ENCODE results near the gene PDZK1.
"Not testable (repeated sequence)": the region's sequence is repeated elsewhere in the genome, so short reads cannot be mapped to it uniquely, and the experiment has no call there.

PDZK1 gene

DNA sequence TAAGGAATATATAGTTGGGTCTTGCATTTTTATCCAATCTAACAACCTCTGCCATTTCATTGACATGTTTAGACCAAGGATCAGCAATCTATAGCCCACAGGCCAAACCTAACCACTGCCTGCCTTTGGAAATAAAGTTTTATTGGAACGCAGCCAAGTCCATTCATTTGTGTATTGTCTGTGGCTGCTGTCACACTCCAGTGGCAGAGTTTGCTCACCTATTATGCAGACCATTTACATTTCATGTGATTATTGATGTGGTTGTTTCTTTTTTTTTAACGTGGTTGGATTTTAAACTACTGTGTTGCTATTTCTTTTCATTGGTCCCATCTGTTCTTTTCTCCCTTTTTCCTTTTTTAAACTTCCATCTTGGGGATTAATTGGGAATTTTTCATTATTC lies 44.7 kb downstream of the PDZK1 start:
- not testable (repeated sequence) for FAIRE-seq; DNase-seq (ENCODE audit: low spot score)

DNA sequence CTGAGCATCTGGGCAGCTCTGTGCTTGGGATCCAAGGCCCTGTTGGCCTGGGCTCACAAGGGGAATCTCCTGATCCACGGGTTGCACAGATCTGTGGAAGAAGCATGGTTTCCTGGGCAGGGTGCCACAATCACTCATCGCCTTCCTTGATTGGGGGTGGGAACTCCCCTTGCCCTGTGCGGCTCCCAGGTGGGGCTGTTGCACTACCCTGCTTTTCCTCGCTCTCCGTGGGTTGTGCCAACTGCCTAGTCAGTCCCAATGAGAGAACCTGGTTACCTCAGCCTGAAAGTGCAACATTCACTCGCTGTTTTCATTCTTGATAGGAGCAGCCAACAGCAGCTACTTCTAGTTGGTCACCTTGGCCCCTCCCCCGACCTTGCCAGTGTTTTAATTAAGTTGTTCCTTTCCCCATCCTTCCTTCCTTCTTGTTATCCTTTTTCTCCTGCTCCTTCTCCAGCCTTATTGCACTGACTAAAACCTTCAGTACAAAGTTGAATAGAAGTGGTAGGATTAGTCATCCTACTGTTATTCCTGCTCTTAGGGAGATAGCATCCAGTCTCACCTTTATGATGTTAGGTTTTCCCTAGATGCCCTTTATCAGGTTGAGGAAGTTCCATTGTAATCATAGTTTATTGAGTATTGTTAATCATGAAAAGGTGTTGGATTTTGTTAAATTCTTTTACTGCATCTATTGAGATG lies 50.8 kb downstream of the PDZK1 start:
- not testable (repeated sequence) for DNase-seq (ENCODE audit: low spot score); FAIRE-seq

DNA sequence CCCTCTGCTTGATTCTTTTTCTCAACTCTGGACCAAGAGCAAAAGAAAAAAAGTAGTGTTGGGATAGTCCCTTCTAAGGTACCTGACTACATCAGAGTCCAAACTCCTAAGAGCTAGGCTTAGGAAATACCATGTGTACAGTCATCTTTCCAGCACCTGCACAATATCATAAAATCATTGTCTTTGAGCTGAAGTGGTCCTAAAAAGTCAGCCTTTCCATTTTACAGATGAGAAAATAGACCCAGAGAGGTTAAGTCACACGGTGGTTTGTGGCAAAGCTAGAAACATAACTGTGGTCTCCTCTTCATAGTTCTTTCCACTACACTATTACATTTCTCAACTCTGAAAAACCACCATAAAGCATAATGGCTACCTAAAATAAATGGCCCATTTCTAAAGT lies 63.2 kb downstream of the PDZK1 start:
- not testable (repeated sequence) for DNase-seq (ENCODE audit: low spot score); FAIRE-seq

DNA sequence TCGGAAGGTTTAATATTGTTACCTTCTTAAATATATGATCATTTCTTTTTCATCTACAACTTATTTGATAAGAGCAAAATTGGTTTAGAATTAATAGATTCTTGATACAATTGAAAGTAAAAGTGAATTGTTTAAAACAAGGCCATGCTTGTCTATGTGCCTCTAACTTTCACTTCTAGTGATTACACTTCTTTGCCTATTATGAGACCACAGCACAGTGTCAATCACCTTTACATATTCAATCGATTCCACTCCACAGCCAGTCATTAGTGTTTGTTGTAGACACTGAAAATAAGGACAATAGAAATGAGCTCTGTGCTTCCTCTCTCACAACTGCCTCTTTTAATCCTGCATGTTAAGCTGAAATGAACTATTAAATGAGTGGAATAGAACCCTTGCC lies 65.3 kb downstream of the PDZK1 start:
- FAIRE-seq; DNase-seq (ENCODE audit: low spot score): not testable (repeated sequence)

DNA sequence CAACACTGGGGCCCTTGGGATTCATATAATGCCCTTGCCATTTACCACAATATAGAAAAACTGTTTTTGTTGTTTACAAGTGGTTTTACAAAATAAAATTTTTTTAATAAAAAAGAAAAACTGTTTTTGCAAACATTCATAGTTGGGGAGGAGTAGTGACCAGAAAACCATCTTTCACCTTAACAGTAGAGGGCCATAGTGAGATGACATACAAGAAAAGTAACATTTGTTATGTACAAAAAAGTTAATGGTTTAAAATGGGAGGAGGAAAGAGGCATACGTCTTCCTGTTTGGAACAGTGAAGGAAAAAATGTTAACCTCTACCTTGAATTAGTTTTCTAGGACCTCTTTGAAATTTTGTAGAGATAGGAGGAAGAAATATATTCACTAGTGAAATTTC lies 70.9 kb downstream of the PDZK1 start:
- not testable (repeated sequence) for DNase-seq (ENCODE audit: low spot score); FAIRE-seq

DNA sequence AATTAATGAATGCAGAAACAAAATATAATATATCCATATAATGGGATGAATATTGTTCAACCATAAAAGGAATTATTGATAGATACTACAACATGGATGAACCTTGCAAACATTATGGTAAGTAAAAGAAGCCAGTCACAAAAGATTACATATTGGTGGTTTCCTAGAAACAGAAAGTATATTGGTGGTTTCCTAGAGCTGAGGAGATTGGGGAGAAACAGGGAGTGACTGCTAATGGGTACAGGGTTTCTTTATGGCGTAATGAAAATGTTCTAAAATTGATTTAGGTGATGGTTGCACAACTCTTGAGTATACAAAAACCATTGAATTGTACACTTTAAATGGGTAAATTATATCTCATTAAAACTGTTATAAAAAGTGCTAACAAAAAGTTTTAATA lies 85.0 kb downstream of the PDZK1 start:
- not testable (repeated sequence) for FAIRE-seq; DNase-seq (ENCODE audit: low spot score)

All from urothelium cell line (cell line).